D721Med (cell line): ENCODE measurements around the gene CPNE8.

ENCODE experiments used
- DNase-seq: peaks from one replicate; pipeline ENCODE4 v3.0.0; 2011; ENCODE audit warnings: low spot score; ENCODE audit not compliant: insufficient read length
- FAIRE-seq: peaks from 2 replicates; lab custom pipeline; 2011; peaks lifted over from hg19 to GRCh38; lab: Jason Lieb, UNC
- CTCF ChIP-seq: IDR thresholded peaks from 2 replicates; pipeline ENCODE4 v1.5.1; 2012; ENCODE audit warnings: mild to moderate bottlenecking, control low read depth; ENCODE audit not compliant: insufficient read depth; ENCODE audit errors: missing control alignments

CPNE8 gene

GRCh38 chr12:38691164-38691563, 214.2 kb downstream of the CPNE8 start:
- DNase-seq: no peak
- no peak for FAIRE-seq

DNA sequence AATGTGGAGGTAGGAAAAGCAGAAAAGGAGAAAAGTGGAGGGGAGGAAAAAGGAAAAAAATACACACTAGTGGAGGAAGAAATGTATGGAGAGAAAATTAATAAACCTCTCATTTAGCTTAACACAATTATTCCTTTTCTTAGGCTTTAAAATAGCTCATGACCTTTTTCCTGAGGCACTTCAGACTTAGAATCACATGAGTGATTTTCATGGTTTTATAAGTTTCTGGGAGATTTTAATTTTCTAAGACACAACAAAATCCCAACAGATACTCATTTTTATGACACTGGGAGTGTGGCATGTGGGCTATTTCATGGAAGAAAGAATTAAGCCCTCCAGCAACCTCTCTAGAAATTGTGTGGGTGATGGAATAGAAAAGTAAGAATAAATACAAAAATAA, 214.7 kb downstream of the CPNE8 start:
- no peak for DNase-seq
- FAIRE-seq: no peak
- TF ChIP-seq CTCF: no peak

More at GRCh38 chr12:38691164-38691563, 214.2 kb downstream of the CPNE8 start:
- TF ChIP-seq CTCF: no peak

GRCh38 chr12:38689704-38690103, 215.7 kb downstream of the CPNE8 start:
- TF ChIP-seq CTCF: no peak

DNA sequence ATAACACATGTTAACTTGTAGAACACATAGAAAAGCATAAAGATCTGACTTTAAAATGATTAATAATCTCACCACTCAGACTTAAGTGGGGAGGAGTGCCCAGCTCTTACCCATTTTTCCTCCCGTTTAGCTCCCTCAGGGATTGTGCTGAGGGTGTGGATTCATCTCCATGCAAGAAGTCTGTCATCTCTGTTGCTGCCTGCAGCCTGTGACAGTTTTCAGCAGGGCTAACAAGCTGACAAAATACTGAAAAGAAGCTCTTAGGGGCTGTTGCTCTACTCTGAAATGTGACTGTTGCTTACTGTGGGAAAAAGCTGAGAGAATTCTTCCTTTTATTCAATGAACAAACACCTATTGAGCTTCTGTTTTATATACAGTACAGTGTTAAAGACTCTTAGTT, 216.2 kb downstream of the CPNE8 start:
- no peak for DNase-seq
- TF ChIP-seq CTCF: no peak
- no peak for FAIRE-seq

More at GRCh38 chr12:38689704-38690103, 215.7 kb downstream of the CPNE8 start:
- no peak for FAIRE-seq
- no peak for DNase-seq

DNA sequence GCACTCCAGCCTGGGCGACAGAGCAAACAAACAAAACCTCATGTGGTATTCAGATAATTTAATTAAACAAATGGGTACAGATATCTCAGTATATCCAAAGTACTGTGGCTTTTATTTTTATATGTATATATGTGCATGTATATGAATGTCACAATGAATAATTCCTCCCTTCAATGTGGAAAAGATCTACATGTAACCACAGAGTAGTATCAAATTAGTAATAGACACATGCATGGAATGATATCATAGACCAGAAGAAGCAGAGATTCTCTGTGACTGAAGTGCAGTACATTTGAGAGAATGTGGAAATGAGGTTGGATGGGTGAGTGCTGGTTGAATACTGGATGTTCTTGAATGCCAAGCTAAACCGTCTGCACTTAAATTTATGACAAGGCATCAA, 222.9 kb downstream of the CPNE8 start:
- no peak for DNase-seq
- no peak for TF ChIP-seq CTCF
- no peak for FAIRE-seq

DNA sequence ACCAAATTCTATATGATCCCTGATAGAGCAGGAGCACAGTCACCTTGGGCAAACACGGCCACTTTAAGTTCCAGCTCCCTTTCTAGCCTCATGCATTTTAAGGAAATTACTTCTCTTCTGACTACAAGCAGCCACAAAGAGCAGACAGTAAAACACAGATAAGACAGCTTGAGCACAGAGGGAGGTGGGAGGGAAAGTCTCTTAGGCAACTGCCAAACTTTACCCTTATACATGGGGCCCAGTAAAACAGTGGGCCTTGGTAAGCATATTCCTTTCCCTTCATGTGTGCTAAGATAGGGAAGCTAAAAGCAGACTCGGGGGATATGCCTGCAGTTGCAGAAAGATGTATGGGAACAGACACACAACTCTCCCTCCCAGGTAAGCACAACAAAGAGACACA, 235.9 kb downstream of the CPNE8 start:
- TF ChIP-seq CTCF: no peak
- DNase-seq: no peak
- no peak for FAIRE-seq

DNA sequence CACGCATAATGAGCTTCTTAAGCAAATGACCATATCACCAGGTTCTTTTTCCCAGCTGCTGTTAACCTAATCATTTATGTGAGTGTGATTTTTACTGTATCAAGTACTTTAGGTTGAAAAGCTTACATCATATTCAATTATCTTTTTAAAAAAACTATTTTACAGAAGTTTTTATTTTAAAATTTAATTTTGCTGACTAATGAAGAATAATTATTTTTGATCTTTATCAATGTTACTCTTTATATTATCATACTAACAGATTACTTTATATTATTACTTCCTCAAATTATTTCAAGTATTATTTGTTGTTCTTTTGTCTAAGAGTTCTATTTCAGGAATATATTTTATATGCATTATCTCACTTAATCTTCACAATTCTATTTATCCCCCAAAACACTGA, 236.3 kb downstream of the CPNE8 start:
- DNase-seq (no peak), FAIRE-seq (no peak)
- TF ChIP-seq CTCF: no peak
